HepG2 (cell line): ENCODE data around the gene RIPOR3. TPM values are rescaled to one million over a fixed set of nuclear protein-coding genes. Genes with fewer than 3 reads are reported as not detected.

Source experiments
- ARID5B ChIP-seq: IDR thresholded peaks from 2 replicates; pipeline ENCODE4 v1.4.0; 2020; ENCODE audit warnings: mild to moderate bottlenecking, missing genetic modification reagents
- CENPT ChIP-seq: sonication (generic); formaldehyde crosslinking; IDR thresholded peaks from 2 replicates; pipeline ENCODE4 v1.8.0; 2022; ENCODE audit warnings: low read depth, mild to moderate bottlenecking, moderate library complexity, missing genetic modification reagents
- DPF2 ChIP-seq: sonication (generic); formaldehyde crosslinking; IDR thresholded peaks from 2 replicates; pipeline ENCODE4 v1.4.0; 2020; ENCODE audit warnings: mild to moderate bottlenecking, low read depth, missing genetic modification reagents, borderline replicate concordance
- FOSL2 ChIP-seq: sonication (generic); formaldehyde crosslinking; IDR thresholded peaks from 2 replicates; pipeline ENCODE4 v1.4.0; 2020; ENCODE audit warnings: missing genetic modification reagents
- KDM5B ChIP-seq: sonication (generic); formaldehyde crosslinking; IDR thresholded peaks from 2 replicates; pipeline ENCODE4 v1.4.0; 2020; ENCODE audit warnings: missing genetic modification reagents, mild to moderate bottlenecking, borderline replicate concordance
- KLF15 ChIP-seq: sonication (generic); formaldehyde crosslinking; IDR thresholded peaks from 2 replicates; pipeline ENCODE4 v1.8.1; 2023; ENCODE audit warnings: borderline replicate concordance, mild to moderate bottlenecking, inconsistent platforms, missing genetic modification reagents, mixed read lengths
- MAF1 ChIP-seq: sonication (generic); formaldehyde crosslinking; IDR thresholded peaks from 2 replicates; pipeline ENCODE4 v1.5.0; 2020; ENCODE audit warnings: missing genetic modification reagents, borderline replicate concordance
- ONECUT2 ChIP-seq: sonication (generic); formaldehyde crosslinking; IDR thresholded peaks from 2 replicates; pipeline ENCODE4 v1.4.0; 2020; ENCODE audit warnings: missing genetic modification reagents
- RFX1 ChIP-seq: fragments of 450-650 bp; IDR thresholded peaks from 2 replicates; pipeline ENCODE4 v1.6.1; 2017
- SOX6 ChIP-seq, 2 experiments: fragments of 450-650 bp in 1 of 2; sonication (generic) in 1 of 2; formaldehyde crosslinking in 1 of 2; IDR thresholded peaks; 2 replicates each; pipeline versions ENCODE4 v1.4.0 to v1.6.1; 2017 to 2020; ENCODE audit warnings: antibody characterized with exemption in 1 of 2, mild to moderate bottlenecking in 1 of 2, missing genetic modification reagents in 1 of 2
- TBL1XR1 ChIP-seq: fragments of 150-350 bp; IDR thresholded peaks from 2 replicates; pipeline ENCODE4 v1.6.1; 2014; ENCODE audit warnings: borderline replicate concordance, low read length; ENCODE audit not compliant: partially characterized antibody
- ZHX2 ChIP-seq, 2 experiments: sonication (generic) in 1 of 2; formaldehyde crosslinking in 1 of 2; IDR thresholded peaks; 2 replicates each; pipeline versions ENCODE4 v1.6.1 to v1.9.0; 2014 to 2022; ENCODE audit warnings: antibody characterized with exemption in 1 of 2, borderline replicate concordance in 1 of 2, inconsistent platforms in 1 of 2, low read depth in 1 of 2, missing genetic modification reagents in 1 of 2
- ZNF674 ChIP-seq: sonication (generic); formaldehyde crosslinking; IDR thresholded peaks from 2 replicates; pipeline ENCODE4 v1.5.0; 2020; ENCODE audit warnings: low read depth, mild to moderate bottlenecking, missing genetic modification reagents
- polyA plus RNA-seq, 8 experiments: library from polyadenylated mRNA; depleted of rRNA in 3 of 8; stranded (reverse) in 7 of 8; unstranded in 1 of 8; fragments of >200 nt; fragmentation: Illumina TruSeq in 4 of 8; extraction: Trizol in 4 of 8; gene quantifications; 2 replicates each; pipeline versions ENCODE4 v1.2.1 to v1.2.3, GENCODE V29; 2011 to 2016; ENCODE audit warnings: low read depth in 4 of 8, missing spikeins in 1 of 8, mixed read lengths in 1 of 8; ENCODE audit not compliant: insufficient read depth in 1 of 8
- total RNA-seq, 5 experiments: library from RNA; depleted of rRNA; stranded (reverse); fragments of >200 nt; fragmentation: Illumina TruSeq; extraction: Trizol; gene quantifications; 2 replicates each; pipeline ENCODE4 v1.2.3, GENCODE V29; 2016; ENCODE audit warnings: low read depth in 1 of 5
- TF ChIP-seq, protein P1 (sequence below): sonication (generic); formaldehyde crosslinking; IDR thresholded peaks from 2 replicates; pipeline ENCODE4 v1.4.0; 2020; ENCODE audit warnings: mild to moderate bottlenecking, missing genetic modification reagents
- TF ChIP-seq, protein P2 (sequence below): sonication (generic); formaldehyde crosslinking; conservative IDR thresholded peaks from 2 replicates; pipeline ENCODE4 v1.8.0; 2022; ENCODE audit warnings: mild to moderate bottlenecking, moderate library complexity, missing genetic modification reagents

The RIPOR3 gene
- total and polyA plus RNA-seq, 2 of the 13 experiments (the other 11 are each of a cell fraction or from before 2014, with no cell fraction given): 0.18 TPM; not detected in 1

GRCh38 chr20:50580016-50580747, 111.2 kb downstream of the RIPOR3 start (continued):
- TF ChIP-seq SOX6 (IDR thresholded peaks at IDR 0.05) (no peak), SOX6 (CRISPR knock-in tag; IDR thresholded peaks at IDR 0.05) (peak; percentile 65), KDM5B (peak; percentile 90; the same call in 1 of the 2 replicates), ZNF674 (CRISPR knock-in tag) (no peak), FOSL2 (CRISPR knock-in tag) (peak; percentile 47; the same call in 1 of the 2 replicates), KLF15 (no peak), ZHX2 (IDR thresholded peaks at IDR 0.05; ENCODE audit: low read depth) (no peak), ZHX2 (CRISPR knock-in tag; IDR thresholded peaks at IDR 0.05; ENCODE audit: borderline replicate concordance) (no peak), MAF1 (CRISPR knock-in tag) (no peak), ONECUT2 (CRISPR knock-in tag) (no peak), TBL1XR1 (peak; percentile 21), DPF2 (CRISPR knock-in tag) (no peak), CENPT (no peak), RFX1 (no peak), ARID5B (CRISPR knock-in tag) (peak; percentile 30; the same call in 1 of the 2 replicates)
- TF ChIP-seq, protein P1, sequence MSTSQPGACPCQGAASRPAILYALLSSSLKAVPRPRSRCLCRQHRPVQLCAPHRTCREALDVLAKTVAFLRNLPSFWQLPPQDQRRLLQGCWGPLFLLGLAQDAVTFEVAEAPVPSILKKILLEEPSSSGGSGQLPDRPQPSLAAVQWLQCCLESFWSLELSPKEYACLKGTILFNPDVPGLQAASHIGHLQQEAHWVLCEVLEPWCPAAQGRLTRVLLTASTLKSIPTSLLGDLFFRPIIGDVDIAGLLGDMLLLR (CRISPR knock-in tag): no peak
- TF ChIP-seq, protein P2, sequence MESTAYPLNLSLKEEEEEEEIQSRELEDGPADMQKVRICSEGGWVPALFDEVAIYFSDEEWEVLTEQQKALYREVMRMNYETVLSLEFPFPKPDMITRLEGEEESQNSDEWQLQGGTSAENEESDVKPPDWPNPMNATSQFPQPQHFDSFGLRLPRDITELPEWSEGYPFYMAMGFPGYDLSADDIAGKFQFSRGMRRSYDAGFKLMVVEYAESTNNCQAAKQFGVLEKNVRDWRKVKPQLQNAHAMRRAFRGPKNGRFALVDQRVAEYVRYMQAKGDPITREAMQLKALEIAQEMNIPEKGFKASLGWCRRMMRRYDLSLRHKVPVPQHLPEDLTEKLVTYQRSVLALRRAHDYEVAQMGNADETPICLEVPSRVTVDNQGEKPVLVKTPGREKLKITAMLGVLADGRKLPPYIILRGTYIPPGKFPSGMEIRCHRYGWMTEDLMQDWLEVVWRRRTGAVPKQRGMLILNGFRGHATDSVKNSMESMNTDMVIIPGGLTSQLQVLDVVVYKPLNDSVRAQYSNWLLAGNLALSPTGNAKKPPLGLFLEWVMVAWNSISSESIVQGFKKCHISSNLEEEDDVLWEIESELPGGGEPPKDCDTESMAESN (CRISPR knock-in tag): 0 out of 2 replicates have a peak, but pooled peaks have one; percentile 51
